Psoas muscle (tissue), 8 donors: ENCODE results near the gene DOCK1. TPM values are rescaled to one million over a fixed set of nuclear protein-coding genes. Genes with fewer than 3 reads are reported as not detected.

Experiments used
- ATAC-seq, 4 donors: fragments of 200-7000 bp; cut with Tn5 transposase; one replicate each; pipeline ENCODE4 v1.9.1; 2020; ENCODE audit warnings: moderate library complexity in 3 of 4, mild to moderate bottlenecking in 2 of 4
- DNase-seq, 2 donors: peaks; one replicate each; pipeline ENCODE4 v3.0.0-alpha.2; 2020
- H3K27ac ChIP-seq: fragments of 200-600 bp; one replicate; pipeline ENCODE4 v1.8.0; 2022
- H3K27me3 ChIP-seq, 3 donors: fragments of 200-600 bp in 1 of 3; one replicate each; pipeline versions ENCODE4 v1.6.1 to v1.8.0; 2013 to 2022; ENCODE audit warnings: low read length in 2 of 3, mild to moderate bottlenecking in 2 of 3, moderate library complexity in 1 of 3; ENCODE audit not compliant: insufficient read depth in 3 of 3
- H3K36me3 ChIP-seq, 2 donors: fragments of 200-600 bp in 1 of 2; one replicate each; pipeline versions ENCODE4 v1.6.1 to v1.8.0; 2013 to 2022; ENCODE audit warnings: low read depth in 1 of 2, mild to moderate bottlenecking in 1 of 2, moderate library complexity in 1 of 2; ENCODE audit not compliant: insufficient read depth in 1 of 2
- H3K4me1 ChIP-seq: fragments of 200-600 bp; one replicate; pipeline ENCODE4 v1.8.0; 2022
- H3K4me3 ChIP-seq: fragments of 200-600 bp; one replicate; pipeline ENCODE4 v1.8.0; 2022; ENCODE audit warnings: mild to moderate bottlenecking
- H3K9me3 ChIP-seq: fragments of 200-600 bp; one replicate; pipeline ENCODE4 v1.8.0; 2022
- WGBS, 3 donors: extraction: QIAGEN DNeasy Blood & Tissue Kit; methylation state at CpG; one replicate each; pipeline versions ENCODE4 v1.1.6 to v1.1.7; 2013; 5-methylcytosine and 5-hydroxymethylcytosine counted together
- intact Hi-C, 2 donors: fragments of 100-400 bp; cut with DNase I; formaldehyde crosslinking; loops; one replicate each; pipeline versions ENCODE4 v1.11.0 to v1.14.2; 2022
- polyA plus RNA-seq, 3 donors: library from polyadenylated mRNA; stranded (reverse); fragments of 200-250 nt; gene quantifications; one replicate each; pipeline ENCODE4 v1.2.3, GENCODE V29; 2013
- total RNA-seq, 4 donors: library from RNA; stranded (reverse); fragmentation: NEBNext Ultra II Directional in 2 of 4; extraction: Animal tissue kit (Norgen Biotek cat#: 25700) in 2 of 4; gene quantifications; one replicate each; pipeline versions ENCODE4 v1.2.1 to v1.2.4, GENCODE V29; 2021 to 2023
- TF ChIP-seq, protein P1 (sequence below): fragments of 200-600 bp; IDR thresholded peaks from one replicate; pipeline ENCODE4 v1.8.0; 2022; ENCODE audit warnings: antibody characterized with exemption
- donor health status: healthy with polysubstance abuse.
- donor health status: DM: no; HTN: no; CAD: no; lungs with moderate emphysema.
- donor health status: Bipolar disorder and iron deficiency.
- donor health status: healthy.
- donor health status: DM: yes; HTN: yes; CAD: no.
- donor health status: DM: no; HTN: no; CAD: no.
- donor health status: DM: no; HTN: no; CAD: no.
- donor health status: DM: yes; HTN: yes; CAD: no.

DOCK1 gene
- total and polyA plus RNA-seq, 7 donors = 2.1 to 11.3 (median 5.4) TPM

DNA sequence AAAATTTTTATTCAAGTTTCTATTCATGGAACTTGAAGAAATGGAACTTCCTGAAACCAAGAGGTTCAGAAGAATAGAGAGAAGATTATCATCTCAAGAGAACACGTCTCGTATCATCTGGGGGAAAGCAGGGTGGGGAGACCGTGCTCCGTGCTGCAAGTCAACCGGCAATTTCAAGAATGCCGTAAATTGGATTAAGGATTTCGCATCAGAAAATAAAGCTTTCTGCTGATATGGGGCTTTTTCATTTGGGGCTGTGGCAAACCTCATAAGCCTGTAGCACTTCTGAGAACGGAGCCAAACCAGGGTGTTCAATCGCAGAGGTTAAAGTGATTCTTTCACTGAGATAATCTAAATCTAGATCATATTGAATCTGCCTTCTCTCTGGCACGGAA lies 493.7 kb downstream of the DOCK1 start:
- no peak for ATAC-seq
- WGBS, 3 donors = 83 to 92% (median 89%) methylated on average over 10 of the region's 10 CpGs
- H3K4me3 ChIP-seq = no peak overlapping the region
- TF ChIP-seq, protein P1, sequence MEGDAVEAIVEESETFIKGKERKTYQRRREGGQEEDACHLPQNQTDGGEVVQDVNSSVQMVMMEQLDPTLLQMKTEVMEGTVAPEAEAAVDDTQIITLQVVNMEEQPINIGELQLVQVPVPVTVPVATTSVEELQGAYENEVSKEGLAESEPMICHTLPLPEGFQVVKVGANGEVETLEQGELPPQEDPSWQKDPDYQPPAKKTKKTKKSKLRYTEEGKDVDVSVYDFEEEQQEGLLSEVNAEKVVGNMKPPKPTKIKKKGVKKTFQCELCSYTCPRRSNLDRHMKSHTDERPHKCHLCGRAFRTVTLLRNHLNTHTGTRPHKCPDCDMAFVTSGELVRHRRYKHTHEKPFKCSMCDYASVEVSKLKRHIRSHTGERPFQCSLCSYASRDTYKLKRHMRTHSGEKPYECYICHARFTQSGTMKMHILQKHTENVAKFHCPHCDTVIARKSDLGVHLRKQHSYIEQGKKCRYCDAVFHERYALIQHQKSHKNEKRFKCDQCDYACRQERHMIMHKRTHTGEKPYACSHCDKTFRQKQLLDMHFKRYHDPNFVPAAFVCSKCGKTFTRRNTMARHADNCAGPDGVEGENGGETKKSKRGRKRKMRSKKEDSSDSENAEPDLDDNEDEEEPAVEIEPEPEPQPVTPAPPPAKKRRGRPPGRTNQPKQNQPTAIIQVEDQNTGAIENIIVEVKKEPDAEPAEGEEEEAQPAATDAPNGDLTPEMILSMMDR = no peak
- no peaks in the 10 kb centered on the region for H3K27me3 ChIP-seq
- DNase-seq = no peak
- H3K27ac ChIP-seq = no peak overlapping the region
- H3K4me1 ChIP-seq = no peaks in the 10 kb centered on the region
- no peaks in the 10 kb centered on the region for H3K36me3 ChIP-seq
- no peaks in the 10 kb centered on the region for H3K9me3 ChIP-seq
- intact Hi-C loops = no loop called here

DNA sequence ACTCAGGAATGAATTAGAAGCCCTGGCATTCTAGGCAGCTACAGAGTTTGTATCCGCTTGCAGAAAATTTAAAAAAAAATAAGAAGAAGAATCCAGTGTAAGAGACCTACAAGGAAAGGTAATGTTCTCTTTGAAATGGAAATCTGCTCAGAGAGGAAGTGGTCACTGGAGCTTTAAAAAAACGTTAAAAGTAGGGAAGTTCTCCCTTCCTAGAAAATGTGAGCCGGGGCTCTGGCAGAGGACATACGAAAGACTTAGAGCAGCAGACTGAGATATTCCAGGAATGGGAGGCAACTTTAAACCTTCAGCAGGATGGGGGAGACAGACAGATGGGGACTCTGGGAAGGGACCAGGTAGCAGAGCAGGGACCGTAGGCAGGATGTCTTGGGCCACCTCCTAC lies 494.4 kb downstream of the DOCK1 start:
- DNase-seq (no peak), ATAC-seq (no peak)
- no peaks in the 10 kb centered on the region for H3K9me3 ChIP-seq
- H3K27me3 ChIP-seq = no peaks in the 10 kb centered on the region
- H3K4me3 ChIP-seq = no peak overlapping the region
- H3K27ac ChIP-seq = no peak overlapping the region
- intact Hi-C loops = no loop called here
- WGBS, 3 donors = 77 to 80% (median 79%) methylated on average over 5 of the region's 5 CpGs
- H3K4me1 ChIP-seq = no peaks in the 10 kb centered on the region
- TF ChIP-seq, protein P1 = no peak
- H3K36me3 ChIP-seq = no peaks in the 10 kb centered on the region

DNA sequence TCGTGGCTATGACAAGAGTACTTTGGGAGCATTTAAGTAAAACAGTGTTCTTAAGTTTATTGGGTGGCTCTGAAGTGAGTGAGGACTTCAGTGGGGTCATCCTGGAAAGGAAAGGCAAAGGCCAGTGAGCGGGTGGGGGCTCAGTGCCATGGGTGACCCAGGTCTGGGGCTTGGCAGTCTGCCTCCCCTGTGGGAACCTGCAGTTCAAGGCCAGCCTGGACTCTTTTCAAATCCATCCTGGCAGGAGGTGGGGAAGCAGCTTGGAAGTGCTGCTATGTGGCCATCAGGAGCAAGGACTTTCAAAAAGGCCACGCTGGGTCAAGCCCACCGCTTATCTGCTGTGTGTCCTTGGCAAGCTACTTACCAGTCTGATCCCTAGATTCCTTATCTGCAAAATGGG lies 495.0 kb downstream of the DOCK1 start:
- Histone ChIP-seq H3K9me3 (no peaks in the 10 kb centered on the region), H3K4me1 (no peaks in the 10 kb centered on the region), H3K36me3 (no peaks in the 10 kb centered on the region), H3K4me3 (no peak overlapping the region), H3K27ac (no peak overlapping the region), H3K27me3 (no peaks in the 10 kb centered on the region)
- WGBS, 3 donors = 86 to 91% (median 88%) methylated on average over 4 of the region's 4 CpGs
- intact Hi-C loops = no loop called here
- ATAC-seq (no peak), DNase-seq (no peak)
- TF ChIP-seq, protein P1 = no peak

DNA sequence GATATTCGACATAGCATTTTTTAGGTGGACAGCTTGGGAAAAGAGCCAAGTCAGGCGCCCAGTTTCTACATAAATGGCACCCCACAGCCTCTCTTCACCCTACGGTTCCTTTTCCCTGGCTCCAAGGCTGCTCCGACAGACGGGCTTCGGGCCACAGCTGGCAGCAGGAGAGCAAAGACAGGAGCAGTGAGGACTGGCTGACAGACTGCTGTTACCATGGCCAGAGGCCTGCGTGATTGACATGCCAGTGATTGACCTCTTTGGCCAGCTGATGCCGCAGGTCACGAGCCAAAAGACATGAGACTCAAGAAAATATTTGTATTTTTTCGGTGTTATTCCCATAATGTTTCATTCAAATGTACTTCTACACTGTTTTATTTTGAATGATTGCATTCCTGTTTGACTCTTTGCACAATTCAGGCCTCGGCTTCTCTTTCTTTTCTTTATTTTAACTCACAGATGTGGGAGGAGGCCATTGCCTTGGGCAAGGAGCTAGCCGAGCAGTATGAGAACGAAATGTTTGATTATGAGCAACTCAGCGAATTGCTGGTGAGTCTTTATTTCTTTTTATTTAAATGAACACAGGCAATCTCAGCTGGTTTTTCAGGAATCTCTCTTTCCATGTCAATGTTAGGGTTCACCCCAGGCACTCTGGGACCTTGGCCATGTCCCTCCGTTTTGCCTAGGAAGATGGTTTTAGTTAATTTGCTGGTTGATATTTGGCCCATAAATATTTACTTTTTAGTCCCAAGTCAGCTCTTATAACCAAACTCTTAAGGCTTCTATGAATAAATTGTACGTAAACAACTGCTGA lies 497.6 kb downstream of the DOCK1 start:
- Histone ChIP-seq H3K36me3 (no peaks in the 10 kb centered on the region), H3K27me3 (no peaks in the 10 kb centered on the region)

More for the DNA sequence above, 497.6 kb downstream of the DOCK1 start:
- DNase-seq (no peak), ATAC-seq (no peak)
- H3K9me3 ChIP-seq = no peaks in the 10 kb centered on the region
- H3K4me3 ChIP-seq = no peak overlapping the region
- no peaks in the 10 kb centered on the region for H3K4me1 ChIP-seq
- TF ChIP-seq, protein P1 = no peak
- intact Hi-C loops = no loop called here
- H3K27ac ChIP-seq = no peak overlapping the region
- 75 to 81% (median 78%) methylated on average over 16 of the region's 16 CpGs for WGBS, 3 donors
